Loucy (cell line): ENCODE results near the gene PRUNE2.

Experiments
- EZH2phosphoT487 ChIP-seq: fragments of 200-600 bp; IDR thresholded peaks from 2 replicates; pipeline ENCODE4 v1.6.1; 2018; ENCODE audit warnings: antibody characterized with exemption, mild to moderate bottlenecking, moderate library complexity, borderline replicate concordance
- TF ChIP-seq, protein P1 (sequence below): fragments of 200-600 bp; sonication (generic); conservative IDR thresholded peaks from 2 replicates; pipeline ENCODE4 v1.5.1; 2014; ENCODE audit warnings: mild to moderate bottlenecking, antibody characterized with exemption, low read length

- TF ChIP-seq, protein P1, sequence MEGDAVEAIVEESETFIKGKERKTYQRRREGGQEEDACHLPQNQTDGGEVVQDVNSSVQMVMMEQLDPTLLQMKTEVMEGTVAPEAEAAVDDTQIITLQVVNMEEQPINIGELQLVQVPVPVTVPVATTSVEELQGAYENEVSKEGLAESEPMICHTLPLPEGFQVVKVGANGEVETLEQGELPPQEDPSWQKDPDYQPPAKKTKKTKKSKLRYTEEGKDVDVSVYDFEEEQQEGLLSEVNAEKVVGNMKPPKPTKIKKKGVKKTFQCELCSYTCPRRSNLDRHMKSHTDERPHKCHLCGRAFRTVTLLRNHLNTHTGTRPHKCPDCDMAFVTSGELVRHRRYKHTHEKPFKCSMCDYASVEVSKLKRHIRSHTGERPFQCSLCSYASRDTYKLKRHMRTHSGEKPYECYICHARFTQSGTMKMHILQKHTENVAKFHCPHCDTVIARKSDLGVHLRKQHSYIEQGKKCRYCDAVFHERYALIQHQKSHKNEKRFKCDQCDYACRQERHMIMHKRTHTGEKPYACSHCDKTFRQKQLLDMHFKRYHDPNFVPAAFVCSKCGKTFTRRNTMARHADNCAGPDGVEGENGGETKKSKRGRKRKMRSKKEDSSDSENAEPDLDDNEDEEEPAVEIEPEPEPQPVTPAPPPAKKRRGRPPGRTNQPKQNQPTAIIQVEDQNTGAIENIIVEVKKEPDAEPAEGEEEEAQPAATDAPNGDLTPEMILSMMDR: no peak
- TF ChIP-seq EZH2phosphoT487: no peak
These were observed 27.0 kb downstream of the PRUNE2 start for GRCh38 chr9:76878933-76879332.
